Measurements from ENCODE around the gene EIPR1.

The EIPR1 gene

DNA sequence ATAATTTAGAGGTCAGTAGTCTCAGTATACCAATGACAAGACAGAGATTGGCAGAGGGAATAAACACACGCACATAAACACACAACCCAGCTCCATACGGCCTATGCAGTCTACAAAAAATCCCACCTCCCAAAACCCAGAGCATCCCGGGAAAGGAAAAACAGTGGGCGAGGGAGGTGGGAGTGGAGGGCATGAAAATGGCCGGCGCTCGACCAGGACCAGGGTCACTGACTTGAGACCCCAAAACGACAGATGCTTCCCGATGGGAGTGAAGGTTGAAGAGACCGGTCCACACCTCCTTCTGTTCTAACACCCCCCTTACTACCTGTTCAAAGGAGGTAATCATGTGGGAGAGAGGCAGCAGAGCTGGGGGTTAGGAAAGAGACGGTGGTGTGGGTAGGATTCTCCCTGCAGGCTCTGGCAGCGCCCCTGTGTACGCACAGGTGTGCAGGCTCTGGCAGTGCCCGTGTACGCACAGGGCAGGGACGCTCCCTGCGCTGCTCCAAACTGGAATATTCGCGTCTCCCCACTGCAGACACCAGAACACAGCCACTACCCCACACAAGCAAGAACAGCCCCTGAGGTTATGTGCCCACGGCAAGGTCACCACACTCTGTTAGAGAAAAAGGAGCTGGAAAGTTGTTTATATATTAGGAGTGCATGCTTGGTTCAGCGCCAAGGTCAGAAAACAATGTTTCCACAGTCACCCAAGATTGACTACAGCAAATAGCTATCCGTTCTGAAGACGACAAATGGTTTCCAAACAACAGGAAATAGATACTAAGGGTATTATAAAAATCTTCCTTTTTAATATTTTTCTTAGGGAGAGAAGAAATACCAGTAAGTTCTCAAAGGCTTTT lies 67.9 kb downstream of the EIPR1 start:
- no peak for DNase-seq (ENCODE audit: extremely low read depth in 1 of 2, low read depth in 1 of 2)

DNA sequence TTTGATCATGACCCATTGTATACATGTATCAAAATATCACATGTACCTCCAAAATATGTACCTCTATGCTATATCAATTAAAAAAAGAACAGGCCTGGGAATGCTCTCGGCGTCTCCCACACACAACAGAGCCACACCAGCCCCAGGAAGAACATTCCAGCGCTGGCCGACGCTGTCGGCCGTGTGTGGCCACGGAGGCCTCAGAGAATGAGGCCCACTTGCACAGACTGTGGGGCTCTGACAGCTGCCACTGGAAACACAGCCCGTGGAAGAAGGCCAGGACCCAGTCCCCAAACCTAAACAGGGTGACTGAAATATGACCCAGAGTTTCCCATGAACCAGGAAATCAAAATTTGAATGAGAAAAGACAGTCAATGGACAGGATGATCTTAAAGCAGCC lies 69.7 kb downstream of the EIPR1 start:
- DNase-seq (ENCODE audit: extremely low read depth in 1 of 2, low read depth in 1 of 2) = no peak

DNA sequence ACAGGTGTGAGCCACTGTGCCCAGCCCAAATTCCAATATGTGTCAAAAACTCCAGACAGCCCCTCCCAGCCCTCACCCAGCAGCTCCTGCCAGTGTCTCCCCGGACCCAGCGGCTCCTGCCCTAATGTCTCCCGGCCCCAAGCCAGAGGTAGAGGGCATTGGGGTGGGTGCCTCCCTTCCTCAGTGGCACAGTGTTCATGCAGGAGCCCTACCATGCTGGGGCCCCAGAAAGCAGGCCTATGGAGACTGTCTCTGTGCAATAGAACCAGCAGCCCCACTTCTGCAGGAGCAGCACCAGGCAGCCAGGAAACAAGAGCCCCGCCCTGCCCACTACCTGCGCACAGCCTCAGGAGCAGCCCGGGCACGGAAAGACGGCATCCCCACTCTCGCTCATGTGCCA lies 70.4 kb downstream of the EIPR1 start:
- no peak for DNase-seq (ENCODE audit: extremely low read depth in 1 of 2, low read depth in 1 of 2)

DNA sequence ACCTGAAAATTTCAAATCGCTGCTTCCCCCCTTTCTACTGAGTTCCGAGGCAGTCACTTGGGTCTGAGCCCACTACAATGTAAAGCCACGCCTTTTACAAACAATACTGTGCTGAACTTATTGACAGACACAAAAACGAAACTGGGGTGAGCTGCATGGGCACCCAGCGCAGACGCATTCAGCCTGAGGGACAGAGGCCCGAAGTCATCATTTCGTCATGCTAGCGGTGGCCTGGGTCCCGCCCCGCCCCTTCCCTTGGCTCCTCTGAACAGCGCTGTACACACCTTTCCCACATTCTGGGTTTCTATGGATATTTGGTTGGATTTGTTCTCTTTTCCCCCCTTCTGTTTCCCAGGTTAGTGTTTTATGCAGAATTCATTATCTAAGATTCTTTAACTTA lies 71.7 kb downstream of the EIPR1 start:
- DNase-seq (ENCODE audit: extremely low read depth in 1 of 2, low read depth in 1 of 2) = no peak

DNA sequence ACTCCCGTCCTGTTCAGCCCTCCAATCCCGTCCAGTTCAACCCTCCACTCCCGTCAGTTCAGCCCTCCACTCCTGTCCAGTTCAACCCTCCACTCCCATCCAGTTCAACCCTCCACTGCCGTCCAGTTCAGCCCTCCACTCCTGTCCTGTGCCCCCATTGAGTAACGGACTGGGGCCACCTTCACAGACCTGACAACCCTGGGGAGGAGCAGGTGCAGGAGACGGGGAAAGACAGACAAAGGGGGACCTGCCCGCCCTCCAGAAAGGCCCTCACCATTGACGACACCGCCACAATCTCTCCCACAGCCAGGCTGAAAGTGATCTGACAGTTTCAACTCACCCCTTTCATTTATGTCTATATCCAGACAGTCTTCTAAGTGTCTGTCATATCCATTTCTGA lies 72.2 kb downstream of the EIPR1 start:
- DNase-seq (ENCODE audit: extremely low read depth in 1 of 2, low read depth in 1 of 2) = no peak

DNA sequence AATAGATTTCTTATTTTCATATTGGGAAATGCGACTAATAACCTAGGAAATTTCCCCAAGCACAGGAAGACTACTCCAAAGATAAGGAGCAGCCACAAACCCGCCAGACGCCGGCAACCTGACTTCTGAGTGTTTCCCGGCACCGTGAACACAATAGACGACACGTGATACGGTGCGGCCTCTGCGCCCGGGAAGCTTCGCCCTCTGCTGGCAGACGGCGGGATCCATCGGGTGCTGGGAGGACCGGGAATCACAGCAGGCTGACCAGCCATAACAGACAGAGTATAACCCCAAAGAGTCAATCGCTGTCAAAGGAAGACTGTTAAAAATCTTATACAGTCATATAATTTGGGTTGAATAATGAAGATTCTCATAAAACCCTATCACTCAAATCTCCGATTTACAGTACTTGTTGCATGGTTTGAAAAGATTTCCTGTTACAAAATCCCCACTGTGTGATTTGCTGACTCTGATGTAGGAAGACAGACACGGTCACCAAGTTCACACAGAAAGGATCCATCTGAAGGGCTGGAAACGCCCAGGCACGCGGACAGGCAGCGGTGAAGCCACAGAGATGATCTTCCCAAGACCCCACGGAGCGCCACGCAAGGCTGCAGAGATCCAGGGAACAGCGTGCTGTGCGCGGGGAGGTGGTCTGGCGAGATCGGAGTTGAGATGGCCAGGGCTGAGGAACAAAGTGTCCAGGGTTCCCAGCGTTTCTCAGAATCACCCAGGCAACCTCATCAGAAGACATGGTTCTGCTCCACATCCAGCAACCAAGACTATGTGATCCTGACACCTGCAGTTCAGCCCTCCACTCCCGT lies 73.8 kb downstream of the EIPR1 start:
- peak; percentile 30 to 62 for DNase-seq (ENCODE audit: extremely low read depth in 1 of 2, low read depth in 1 of 2)

- no peak for DNase-seq (ENCODE audit: extremely low read depth in 1 of 2, low read depth in 1 of 2)
These were observed 74.7 kb downstream of the EIPR1 start for GRCh38 chr2:3302751-3303582.

GRCh38 chr2:3302421-3302750 lies 75.2 kb downstream of the EIPR1 start:
- DNase-seq (ENCODE audit: extremely low read depth in 1 of 2, low read depth in 1 of 2) = no peak

GRCh38 chr2:3301001-3301400 lies 76.6 kb downstream of the EIPR1 start:
- DNase-seq (ENCODE audit: extremely low read depth in 1 of 2, low read depth in 1 of 2) = no peak

DNA sequence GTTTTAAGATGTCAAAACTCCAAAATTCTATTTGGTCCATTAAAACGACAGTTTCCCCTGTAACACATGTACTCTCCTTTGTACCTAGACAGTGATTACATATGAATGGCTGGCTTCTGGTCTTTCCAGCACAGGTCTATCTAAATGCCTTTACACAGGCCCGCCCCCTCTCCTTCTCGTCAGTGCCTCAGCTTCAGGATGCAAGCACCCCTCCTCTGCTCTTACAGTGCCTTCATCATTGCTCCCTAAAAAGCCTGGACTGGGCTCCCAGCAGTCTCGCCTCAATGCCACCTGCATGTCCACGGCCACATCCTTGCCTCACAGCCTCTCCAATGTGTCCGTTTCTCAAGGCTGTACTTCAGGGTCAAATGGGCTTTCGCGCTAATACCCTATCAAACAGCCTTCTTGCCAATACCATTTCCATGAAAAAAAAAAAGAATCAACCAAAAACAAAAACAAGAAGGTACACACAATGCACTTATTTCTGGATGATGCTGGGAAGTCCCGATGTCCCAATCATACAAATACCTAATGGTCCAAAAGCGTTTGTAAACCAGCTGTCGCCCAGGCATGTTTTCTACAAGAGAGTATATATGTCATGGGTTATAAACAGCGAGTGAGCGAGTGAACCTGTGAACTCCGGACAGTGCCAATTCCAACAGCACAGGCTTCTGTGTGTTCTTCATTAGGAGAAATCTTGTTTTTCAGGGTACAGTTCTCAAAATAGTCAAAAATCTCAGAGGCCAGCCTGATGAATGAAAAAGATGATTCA lies 77.2 kb downstream of the EIPR1 start:
- no peak for DNase-seq (ENCODE audit: extremely low read depth in 1 of 2, low read depth in 1 of 2)

- no peak for DNase-seq (ENCODE audit: extremely low read depth in 1 of 2, low read depth in 1 of 2)
These were observed 77.9 kb downstream of the EIPR1 start for GRCh38 chr2:3299703-3300102.

DNA sequence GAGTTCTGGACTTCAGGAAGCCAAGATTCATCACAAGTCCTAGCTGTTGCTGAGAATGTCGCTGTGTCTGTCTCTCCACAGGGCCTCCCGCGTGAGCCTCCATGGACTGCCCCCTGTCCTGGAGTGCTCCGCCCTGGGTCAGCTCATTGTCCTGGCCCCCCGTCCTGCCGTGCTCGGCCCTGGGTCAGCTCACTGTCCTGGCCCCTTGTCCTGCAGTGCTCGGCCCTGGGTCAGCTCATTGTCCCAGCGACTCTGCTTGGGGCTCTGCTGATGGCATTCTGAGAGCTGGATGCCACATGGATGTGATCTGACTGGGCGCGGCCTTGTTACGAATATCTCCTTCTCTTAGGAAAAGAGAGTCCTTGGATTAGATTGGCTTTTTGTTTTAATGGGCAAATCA lies 78.5 kb downstream of the EIPR1 start:
- DNase-seq (ENCODE audit: extremely low read depth in 1 of 2, low read depth in 1 of 2) = no peak

- no peak for DNase-seq (ENCODE audit: extremely low read depth in 1 of 2, low read depth in 1 of 2)
These were observed 79.4 kb downstream of the EIPR1 start for GRCh38 chr2:3298191-3298590.

- no peak for DNase-seq (ENCODE audit: extremely low read depth in 1 of 2, low read depth in 1 of 2)
These were observed 80.1 kb downstream of the EIPR1 start for GRCh38 chr2:3297523-3297922.

DNA sequence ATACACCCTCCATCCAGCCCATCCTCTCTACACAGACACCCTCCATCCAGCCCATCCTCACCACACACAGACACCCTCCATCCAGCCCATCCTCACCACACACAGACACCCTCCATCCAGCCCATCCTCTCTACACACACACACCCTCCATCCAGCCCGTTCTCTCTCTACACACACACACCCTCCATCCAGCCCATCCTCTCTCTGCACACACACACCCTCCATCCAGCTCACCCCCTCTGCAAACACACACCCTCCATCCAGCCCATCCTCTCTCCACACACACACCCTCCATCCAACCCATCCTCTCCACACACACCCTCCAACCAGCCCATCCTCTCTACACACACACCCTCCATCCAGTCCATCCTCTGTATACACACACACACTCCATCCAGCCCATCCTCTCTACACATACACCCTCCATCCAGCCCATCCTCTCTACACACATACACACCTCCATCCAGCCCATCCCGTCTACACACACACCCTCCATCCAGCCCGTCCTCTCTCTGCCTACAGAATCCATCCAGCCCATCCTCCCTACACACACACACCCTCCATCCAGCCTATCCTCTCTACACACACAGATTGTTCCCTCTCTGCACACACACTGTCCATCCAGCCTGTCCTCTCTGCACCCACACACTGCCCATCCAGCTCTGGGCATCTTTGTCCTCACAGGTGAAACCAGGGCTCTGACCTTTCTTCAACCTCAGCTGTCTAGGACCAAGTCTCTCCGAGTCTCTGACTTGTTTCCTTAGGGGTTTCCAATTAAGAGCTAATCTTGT lies 81.2 kb downstream of the EIPR1 start:
- DNase-seq (ENCODE audit: extremely low read depth in 1 of 2, low read depth in 1 of 2) = no peak

GRCh38 chr2:3294493-3294892 lies 83.1 kb downstream of the EIPR1 start:
- no peak for DNase-seq (ENCODE audit: extremely low read depth in 1 of 2, low read depth in 1 of 2)

DNA sequence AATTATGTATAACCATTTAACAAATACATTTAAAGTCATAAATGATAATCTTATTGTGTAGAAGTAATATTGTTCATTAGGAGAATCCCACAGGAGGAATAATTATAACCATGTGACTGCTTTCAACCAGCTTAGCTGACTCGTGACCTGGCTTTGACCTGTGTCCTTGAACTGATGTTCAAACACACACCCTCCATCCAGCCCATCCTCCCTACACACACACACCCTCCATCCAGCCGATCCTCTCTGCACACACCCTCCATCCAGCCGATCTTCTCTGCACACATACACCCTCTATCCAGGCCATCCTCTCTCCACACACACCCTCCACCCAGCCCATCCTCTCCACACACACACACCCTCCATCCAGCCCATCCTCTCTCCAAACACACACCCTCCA lies 83.5 kb downstream of the EIPR1 start:
- DNase-seq (ENCODE audit: extremely low read depth in 1 of 2, low read depth in 1 of 2) = no peak

DNA sequence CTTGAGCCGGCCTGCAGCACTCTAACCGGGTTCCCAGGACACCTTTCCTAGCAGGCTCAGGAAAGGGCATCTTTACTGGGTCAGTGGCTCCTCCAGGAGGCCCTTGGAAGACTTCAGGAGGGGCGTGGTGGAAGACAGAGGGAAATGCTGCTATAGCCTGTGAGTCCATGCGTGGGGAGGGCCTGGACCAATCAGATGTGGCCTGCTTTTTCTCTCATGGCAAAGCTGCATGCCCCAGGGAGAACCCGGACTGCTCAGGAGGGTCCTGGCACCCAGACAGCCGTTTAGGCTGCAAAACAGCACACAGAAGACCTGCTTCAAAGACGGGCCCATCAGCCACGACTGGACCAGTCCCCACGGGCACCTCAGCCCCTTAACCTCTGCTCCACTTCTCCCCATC lies 84.4 kb downstream of the EIPR1 start:
- DNase-seq (ENCODE audit: extremely low read depth in 1 of 2, low read depth in 1 of 2) = no peak

DNA sequence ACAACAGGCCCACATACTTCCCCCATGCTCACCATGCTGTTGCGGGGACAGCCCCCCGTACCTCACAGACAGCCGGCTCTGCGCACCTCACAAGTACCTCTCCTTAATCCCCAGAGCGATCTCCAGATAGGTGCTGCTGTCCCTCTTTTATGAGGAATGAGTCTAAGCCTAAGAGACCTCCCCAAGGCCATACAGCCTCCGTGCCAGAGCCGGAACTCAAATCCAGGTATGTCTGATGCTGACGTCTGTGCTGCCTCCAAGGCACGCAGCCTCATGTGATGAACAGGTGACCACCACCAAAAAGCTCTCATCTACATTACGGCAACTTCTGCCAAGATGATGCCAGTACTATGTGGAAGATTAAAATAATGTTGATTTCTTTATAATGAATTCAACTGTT lies 85.2 kb downstream of the EIPR1 start:
- DNase-seq (ENCODE audit: extremely low read depth in 1 of 2, low read depth in 1 of 2) = no peak

DNA sequence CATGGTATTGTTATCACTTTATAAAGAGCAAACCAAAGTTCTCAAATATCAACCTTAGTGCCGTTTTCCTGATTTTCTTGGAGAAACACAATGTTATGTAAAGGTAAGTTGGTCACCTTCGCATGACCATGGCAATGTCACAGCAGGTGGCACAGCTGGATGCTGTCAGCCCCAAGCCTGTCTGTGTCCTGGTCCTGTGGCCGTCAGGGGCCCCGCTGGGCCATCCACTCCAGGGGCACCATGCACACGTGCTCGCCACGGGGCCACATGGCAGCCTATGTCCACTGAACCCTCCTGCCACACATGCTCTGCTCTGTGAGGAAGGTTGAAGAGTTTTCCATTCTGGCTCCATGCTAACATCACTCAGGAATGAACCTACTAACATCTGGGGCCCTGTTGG lies 85.9 kb downstream of the EIPR1 start:
- DNase-seq (ENCODE audit: extremely low read depth in 1 of 2, low read depth in 1 of 2) = no peak
